ENCODE results near the gene REX1BD. TPM values are rescaled to one million over a fixed set of nuclear protein-coding genes. Genes with fewer than 3 reads are reported as not detected.
A peak's percentile ranks its signal among the peaks of the same experiment; 100 is the strongest.

The REX1BD gene
- polyA plus RNA-seq, 1 donor from 2014 or later, result 214 TPM

- no peaks in the 10 kb centered on the region for H3K36me3 ChIP-seq (ENCODE audit: insufficient read depth, low read length)
- no peaks in the 10 kb centered on the region for H4K20me1 ChIP-seq (ENCODE audit: insufficient read depth)
- H2AFZ ChIP-seq (ENCODE audit: low read depth, low read length), result no peak overlapping the region
- H3K27ac ChIP-seq (ENCODE audit: low read length), result no peak overlapping the region
- no peak overlapping the region for H3K4me3 ChIP-seq (ENCODE audit: low read length)
- H3K4me2 ChIP-seq (ENCODE audit: low read length), result no peak overlapping the region
- H3K9me2 ChIP-seq (ENCODE audit: insufficient read depth, low read length), result no peaks in the 10 kb centered on the region
- TF ChIP-seq SMC3 (conservative IDR thresholded peaks at IDR 0.05; ENCODE audit: poor library complexity) (no peak), POLR2AphosphoS5 (IDR thresholded peaks at IDR 0.05) (no peak), EZH2 (IDR thresholded peaks at IDR 0.05; ENCODE audit: borderline replicate concordance, insufficient read depth, low read length, poor library complexity, severe bottlenecking) (no peak), TAF1 (IDR thresholded peaks at IDR 0.05; ENCODE audit: low read depth) (no peak), EP300 (conservative IDR thresholded peaks at IDR 0.05; ENCODE audit: poor library complexity, severe bottlenecking) (no peak), CTCF (IDR thresholded peaks at IDR 0.05; ENCODE audit: poor library complexity, severe bottlenecking) (no peak), MXI1 (conservative IDR thresholded peaks at IDR 0.05; ENCODE audit: poor library complexity, severe bottlenecking) (no peak), RAD21 (conservative IDR thresholded peaks at IDR 0.05) (no peak)
- TF ChIP-seq, protein P1, sequence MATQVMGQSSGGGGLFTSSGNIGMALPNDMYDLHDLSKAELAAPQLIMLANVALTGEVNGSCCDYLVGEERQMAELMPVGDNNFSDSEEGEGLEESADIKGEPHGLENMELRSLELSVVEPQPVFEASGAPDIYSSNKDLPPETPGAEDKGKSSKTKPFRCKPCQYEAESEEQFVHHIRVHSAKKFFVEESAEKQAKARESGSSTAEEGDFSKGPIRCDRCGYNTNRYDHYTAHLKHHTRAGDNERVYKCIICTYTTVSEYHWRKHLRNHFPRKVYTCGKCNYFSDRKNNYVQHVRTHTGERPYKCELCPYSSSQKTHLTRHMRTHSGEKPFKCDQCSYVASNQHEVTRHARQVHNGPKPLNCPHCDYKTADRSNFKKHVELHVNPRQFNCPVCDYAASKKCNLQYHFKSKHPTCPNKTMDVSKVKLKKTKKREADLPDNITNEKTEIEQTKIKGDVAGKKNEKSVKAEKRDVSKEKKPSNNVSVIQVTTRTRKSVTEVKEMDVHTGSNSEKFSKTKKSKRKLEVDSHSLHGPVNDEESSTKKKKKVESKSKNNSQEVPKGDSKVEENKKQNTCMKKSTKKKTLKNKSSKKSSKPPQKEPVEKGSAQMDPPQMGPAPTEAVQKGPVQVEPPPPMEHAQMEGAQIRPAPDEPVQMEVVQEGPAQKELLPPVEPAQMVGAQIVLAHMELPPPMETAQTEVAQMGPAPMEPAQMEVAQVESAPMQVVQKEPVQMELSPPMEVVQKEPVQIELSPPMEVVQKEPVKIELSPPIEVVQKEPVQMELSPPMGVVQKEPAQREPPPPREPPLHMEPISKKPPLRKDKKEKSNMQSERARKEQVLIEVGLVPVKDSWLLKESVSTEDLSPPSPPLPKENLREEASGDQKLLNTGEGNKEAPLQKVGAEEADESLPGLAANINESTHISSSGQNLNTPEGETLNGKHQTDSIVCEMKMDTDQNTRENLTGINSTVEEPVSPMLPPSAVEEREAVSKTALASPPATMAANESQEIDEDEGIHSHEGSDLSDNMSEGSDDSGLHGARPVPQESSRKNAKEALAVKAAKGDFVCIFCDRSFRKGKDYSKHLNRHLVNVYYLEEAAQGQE (IDR thresholded peaks at IDR 0.05; ENCODE audit: borderline replicate concordance), result no peak
- no peaks in the 10 kb centered on the region for H3K9me3 ChIP-seq (ENCODE audit: low read length)
- H3K27me3 ChIP-seq (ENCODE audit: insufficient read depth, low read depth, low read length), result no peaks in the 10 kb centered on the region
- no peak overlapping the region for H3K9ac ChIP-seq (ENCODE audit: low read length)
- no peaks in the 10 kb centered on the region for H3K79me2 ChIP-seq (replicated peaks; ENCODE audit: insufficient read depth, low read length)
- H3F3A ChIP-seq (ENCODE audit: insufficient read depth, low read length, poor library complexity, severe bottlenecking), result no peaks in the 10 kb centered on the region
These were observed 32.3 kb downstream of the REX1BD start for GRCh38 chr19:18620902-18621301.

GRCh38 chr19:18626906-18627305, 38.3 kb downstream of the REX1BD start:
- no peak overlapping the region for H3K4me3 ChIP-seq (ENCODE audit: low read length)
- no peaks in the 10 kb centered on the region for H3K9me3 ChIP-seq (ENCODE audit: low read length)
- H3K9ac ChIP-seq (ENCODE audit: low read length), result no peak overlapping the region
- H3K36me3 ChIP-seq (ENCODE audit: insufficient read depth, low read length), result no peaks in the 10 kb centered on the region
- no peaks in the 10 kb centered on the region for H3K79me2 ChIP-seq (replicated peaks; ENCODE audit: insufficient read depth, low read length)
- TF ChIP-seq RAD21 (conservative IDR thresholded peaks at IDR 0.05), result no peak
- TF ChIP-seq EP300 (conservative IDR thresholded peaks at IDR 0.05; ENCODE audit: poor library complexity, severe bottlenecking), result no peak
- no peak overlapping the region for H2AFZ ChIP-seq (ENCODE audit: low read depth, low read length)
- H3K9me2 ChIP-seq (ENCODE audit: insufficient read depth, low read length), result no peaks in the 10 kb centered on the region
- H3F3A ChIP-seq (ENCODE audit: insufficient read depth, low read length, poor library complexity, severe bottlenecking), result no peaks in the 10 kb centered on the region
- H3K27ac ChIP-seq (ENCODE audit: low read length), result peak overlapping the region; percentile 16
- no peaks in the 10 kb centered on the region for H3K27me3 ChIP-seq (ENCODE audit: insufficient read depth, low read depth, low read length)
- no peaks in the 10 kb centered on the region for H4K20me1 ChIP-seq (ENCODE audit: insufficient read depth)
- no peak overlapping the region for H3K4me2 ChIP-seq (ENCODE audit: low read length)
